ENCODE results near the gene EAF1.

- TF ChIP-seq TAF1 (IDR thresholded peaks at IDR 0.05; ENCODE audit: borderline replicate concordance, insufficient read depth, low read length), result no peak
- no peak for TF ChIP-seq REST (IDR thresholded peaks at IDR 0.05; ENCODE audit: insufficient read depth in 1 of 2, low read depth in 2 of 2, low read length in 2 of 2)
Observed at GRCh38 chr3:15430624-15431023, 3.2 kb downstream of the EAF1 start.
